NOMO-1 treated with DMSO at 0.1 percent for 48 hours (cell line): Measurements from ENCODE around the gene TAS2R30.
"Not testable (repeated sequence)": the region's sequence is repeated elsewhere in the genome, so short reads cannot be mapped to it uniquely, and the experiment has no call there.

Source experiments
- DNase-seq: peaks from one replicate; lab custom pipeline; 2025; ENCODE audit not compliant: unreplicated experiment; lab: John Stamatoyannopoulos, UW

TAS2R30 gene

DNA sequence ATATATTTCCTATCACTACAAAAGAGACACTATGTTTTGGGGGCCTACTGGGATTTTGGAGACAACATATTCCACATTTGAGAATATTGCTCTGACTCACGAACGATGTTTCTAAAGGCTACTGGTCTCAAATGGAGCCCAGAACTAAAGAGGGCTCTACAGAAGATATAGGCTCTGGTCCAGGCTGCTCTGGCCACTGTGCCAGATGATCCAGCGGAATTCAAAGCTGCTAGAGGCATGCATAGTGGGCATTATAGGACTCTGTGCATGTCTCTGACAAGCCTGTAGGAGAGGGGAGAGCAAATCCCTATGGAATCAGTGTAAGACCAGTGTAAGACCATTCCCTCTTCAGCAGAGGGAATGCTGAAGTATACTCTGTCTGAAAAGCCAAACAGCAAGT, 4.1 kb downstream of the TAS2R30 start:
- DNase-seq: no peak

DNA sequence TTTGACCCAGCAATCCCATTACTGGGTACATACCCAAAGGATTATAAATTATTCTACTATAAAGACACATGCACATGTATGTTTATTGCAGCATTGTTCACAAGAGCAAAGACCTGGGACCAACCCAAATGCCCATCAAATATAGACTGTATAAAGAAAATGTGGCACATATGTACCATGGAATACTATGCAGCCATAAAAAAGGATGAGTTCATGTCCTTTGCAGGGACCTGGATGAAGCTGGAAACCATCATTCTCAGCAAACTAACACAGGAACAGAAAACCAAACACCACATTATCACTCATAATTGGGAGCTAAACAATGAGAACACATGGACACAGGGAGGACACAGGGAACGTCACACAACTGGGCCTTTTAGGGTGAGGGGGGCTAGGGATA, 20.3 kb downstream of the TAS2R30 start:
- not testable (repeated sequence) for DNase-seq

DNA sequence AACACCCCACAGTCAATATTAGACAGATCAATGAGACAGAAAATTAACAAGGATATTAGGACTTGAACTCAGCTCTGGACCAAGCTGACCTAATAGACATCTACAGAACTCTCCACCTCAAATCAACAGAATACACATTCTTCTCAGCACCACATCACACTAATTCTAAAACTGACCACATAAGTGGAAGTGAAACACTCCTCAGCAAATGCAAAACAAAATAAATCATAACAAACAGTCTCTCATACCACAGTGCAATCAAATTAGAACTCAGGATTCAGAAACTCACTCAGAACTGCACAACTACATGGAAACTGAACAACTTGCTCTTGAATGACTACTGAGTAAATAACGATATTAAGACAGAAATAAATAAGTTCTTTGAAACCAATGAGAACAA, 23.2 kb downstream of the TAS2R30 start:
- DNase-seq: not testable (repeated sequence)

DNA sequence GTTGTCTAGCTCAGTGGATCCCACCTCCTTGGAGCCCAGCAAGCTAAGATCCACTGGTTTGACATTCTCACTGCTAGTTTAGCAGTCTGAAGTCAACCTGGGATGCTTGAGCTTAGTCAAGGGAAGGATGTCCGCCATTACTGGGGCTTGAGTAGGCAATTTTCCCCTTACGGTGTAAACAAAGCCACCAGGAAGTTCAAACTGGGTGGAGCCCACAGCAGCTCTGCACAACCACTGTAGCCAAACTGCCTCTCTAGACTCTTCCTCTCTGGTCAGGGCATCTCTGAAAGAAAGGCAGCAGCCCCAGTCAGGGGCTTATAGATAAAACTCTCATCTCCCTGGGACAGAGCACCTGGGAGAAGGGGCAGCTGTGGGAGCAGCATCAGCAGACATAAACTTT, 25.6 kb downstream of the TAS2R30 start:
- no peak for DNase-seq

DNA sequence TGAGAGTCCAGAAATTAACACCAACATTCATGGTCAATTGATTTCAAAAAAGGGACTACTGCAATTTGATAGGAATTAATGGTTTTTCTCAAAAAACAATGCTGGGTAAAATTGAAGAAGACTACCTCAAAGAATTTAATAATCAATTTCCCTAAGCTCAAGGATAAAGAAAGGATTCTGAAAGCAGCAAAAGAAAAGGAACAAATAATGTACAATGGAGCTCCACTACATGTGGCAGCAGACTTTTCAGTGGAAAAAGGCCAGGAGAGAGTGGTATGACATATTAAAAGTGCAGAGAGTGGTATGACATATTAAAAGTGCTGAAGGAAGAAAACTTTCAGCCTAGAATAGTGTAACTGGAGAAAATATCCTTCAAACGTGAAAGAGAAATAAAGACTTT, 26.7 kb downstream of the TAS2R30 start:
- DNase-seq: no peak

DNA sequence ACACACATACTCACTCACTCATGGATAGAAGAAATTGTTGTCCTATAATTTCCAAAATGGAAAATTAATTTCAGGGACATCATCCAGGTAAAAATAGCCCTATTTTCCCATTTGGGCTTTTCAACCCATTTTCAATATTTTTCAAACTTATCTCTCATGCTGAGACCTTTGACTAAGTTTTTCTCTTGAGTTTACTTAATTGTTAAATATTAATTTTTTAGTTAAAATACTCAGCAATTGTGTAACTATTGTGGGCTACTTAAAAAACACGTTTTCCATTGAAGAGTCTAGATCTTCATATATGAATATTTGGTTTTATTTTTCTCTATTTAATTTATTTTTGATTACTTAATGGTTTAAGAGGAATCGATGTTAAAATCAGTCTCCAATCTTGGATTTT, 28.2 kb downstream of the TAS2R30 start:
- DNase-seq: no peak

- DNase-seq: no peak
These were observed 28.9 kb downstream of the TAS2R30 start for GRCh38 chr12:11105546-11105945.

GRCh38 chr12:11094910-11095309, 39.5 kb downstream of the TAS2R30 start:
- not testable (repeated sequence) for DNase-seq

DNA sequence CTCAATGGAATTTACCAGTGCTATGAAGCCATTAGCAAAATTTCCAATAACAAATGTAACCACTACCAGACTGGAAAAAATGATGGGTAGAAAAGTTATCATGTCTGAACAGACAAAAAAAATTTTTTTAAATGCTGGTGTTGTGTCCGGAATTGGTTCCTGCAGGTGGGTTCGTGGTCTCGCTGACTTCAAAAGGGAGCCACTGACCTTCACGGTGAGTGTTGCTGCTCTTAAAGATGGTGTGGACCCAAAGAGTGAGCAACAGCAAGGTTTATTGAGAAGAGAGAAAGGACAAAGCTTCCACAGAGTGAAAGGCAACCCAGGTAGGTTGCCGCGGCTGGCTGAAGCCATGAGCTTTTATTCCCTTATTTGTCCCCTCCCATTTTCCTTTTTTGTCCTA, 42.3 kb downstream of the TAS2R30 start, which contains the start of gene TAS2R43:
TAS2R43 (minus strand) TSS at position 186 of the 400 bp plus-strand sequence; CDS start at position 102, 84 bp downstream.
- DNase-seq: no peak

DNA sequence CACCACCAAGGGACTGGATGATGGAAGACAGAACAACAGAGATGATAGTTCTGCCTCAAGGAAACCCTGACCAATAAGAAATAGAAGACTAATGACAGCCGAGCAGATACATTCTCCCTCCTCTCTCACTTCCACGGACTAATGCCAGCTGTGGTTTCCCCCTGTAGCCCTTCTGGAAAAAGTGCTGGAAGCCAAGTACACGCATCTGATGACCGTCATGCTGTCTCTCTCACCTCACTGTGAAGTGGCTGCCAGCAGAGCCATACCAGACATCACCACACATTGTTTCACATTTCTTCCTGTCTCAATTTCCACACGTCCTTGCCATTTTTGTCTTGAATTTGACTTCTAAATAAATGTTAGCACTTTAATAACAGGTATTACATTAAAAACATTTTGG, 45.2 kb downstream of the TAS2R30 start:
- DNase-seq: no peak

DNA sequence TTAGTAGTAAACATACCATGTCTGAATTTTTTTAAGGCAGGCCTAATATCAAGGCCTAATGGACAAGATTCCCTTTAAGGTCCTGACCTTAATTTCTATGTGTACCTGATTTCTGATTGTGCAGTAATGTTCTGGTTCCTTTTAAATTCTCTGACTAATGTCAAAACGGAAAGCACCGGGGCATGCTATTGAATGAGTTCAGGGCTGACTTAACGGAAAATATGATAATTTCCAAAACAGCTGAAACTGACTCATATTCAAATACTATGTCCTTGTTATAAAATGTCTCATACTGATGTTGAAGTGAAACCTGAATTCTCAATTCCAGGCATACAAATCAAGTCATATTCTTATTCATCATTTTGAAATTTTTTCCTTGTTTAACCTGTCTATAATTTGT, 49.0 kb downstream of the TAS2R30 start:
- DNase-seq: no peak
